Neural progenitor cell (in vitro differentiated cells): ENCODE results near the gene PTCD3.

ENCODE experiments used
- EZH2 ChIP-seq: fragments of 200-600 bp; sonication (generic); IDR thresholded peaks from 2 replicates; pipeline ENCODE4 v1.6.1; 2017; ENCODE audit warnings: antibody characterized with exemption, mild to moderate bottlenecking, moderate library complexity
- TF ChIP-seq, protein P1 (sequence below): fragments of 200-600 bp; sonication (generic); IDR thresholded peaks from 2 replicates; pipeline ENCODE4 v1.5.1; 2017; ENCODE audit warnings: antibody characterized with exemption, mild to moderate bottlenecking

DNA sequence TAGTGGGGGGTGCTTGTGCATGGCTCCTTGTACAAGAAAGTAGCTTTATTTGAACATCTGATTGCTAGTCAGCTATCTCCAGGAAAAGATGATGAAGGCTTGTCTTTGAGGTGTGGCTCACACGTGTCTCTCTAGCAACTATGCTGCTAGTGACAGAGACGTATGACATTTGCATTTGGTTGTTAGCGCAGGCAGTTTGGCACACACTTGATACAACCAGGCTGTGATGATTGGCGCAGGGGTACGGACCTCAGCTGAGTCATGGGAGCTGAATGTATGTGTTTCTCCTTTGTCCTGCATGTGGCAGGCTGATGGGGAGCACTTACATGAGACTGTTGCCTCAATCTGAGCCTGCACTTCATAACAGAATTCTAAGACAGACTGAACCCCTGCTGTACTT is 29.6 kb downstream of the PTCD3 start:
- TF ChIP-seq, protein P1, sequence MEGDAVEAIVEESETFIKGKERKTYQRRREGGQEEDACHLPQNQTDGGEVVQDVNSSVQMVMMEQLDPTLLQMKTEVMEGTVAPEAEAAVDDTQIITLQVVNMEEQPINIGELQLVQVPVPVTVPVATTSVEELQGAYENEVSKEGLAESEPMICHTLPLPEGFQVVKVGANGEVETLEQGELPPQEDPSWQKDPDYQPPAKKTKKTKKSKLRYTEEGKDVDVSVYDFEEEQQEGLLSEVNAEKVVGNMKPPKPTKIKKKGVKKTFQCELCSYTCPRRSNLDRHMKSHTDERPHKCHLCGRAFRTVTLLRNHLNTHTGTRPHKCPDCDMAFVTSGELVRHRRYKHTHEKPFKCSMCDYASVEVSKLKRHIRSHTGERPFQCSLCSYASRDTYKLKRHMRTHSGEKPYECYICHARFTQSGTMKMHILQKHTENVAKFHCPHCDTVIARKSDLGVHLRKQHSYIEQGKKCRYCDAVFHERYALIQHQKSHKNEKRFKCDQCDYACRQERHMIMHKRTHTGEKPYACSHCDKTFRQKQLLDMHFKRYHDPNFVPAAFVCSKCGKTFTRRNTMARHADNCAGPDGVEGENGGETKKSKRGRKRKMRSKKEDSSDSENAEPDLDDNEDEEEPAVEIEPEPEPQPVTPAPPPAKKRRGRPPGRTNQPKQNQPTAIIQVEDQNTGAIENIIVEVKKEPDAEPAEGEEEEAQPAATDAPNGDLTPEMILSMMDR = no peak
- no peak for TF ChIP-seq EZH2
